BLaER1 (cell line): ENCODE measurements around the gene SRL.

Source experiments
- H3K27ac ChIP-seq: shearing (Covaris generic); formaldehyde crosslinking; 2 replicates; pipeline ENCODE4 v1.8.1; 2022
- H3K27me3 ChIP-seq: shearing (Covaris generic); formaldehyde crosslinking; 2 replicates; pipeline ENCODE4 v1.8.1; 2022
- H3K36me3 ChIP-seq: shearing (Covaris generic); formaldehyde crosslinking; 2 replicates; pipeline ENCODE4 v1.8.1; 2022
- H3K4me1 ChIP-seq: shearing (Covaris generic); formaldehyde crosslinking; 2 replicates; pipeline ENCODE4 v1.8.1; 2022
- H3K4me2 ChIP-seq: shearing (Covaris generic); formaldehyde crosslinking; 2 replicates; pipeline ENCODE4 v1.8.1; 2022
- H3K4me3 ChIP-seq: shearing (Covaris generic); formaldehyde crosslinking; 2 replicates; pipeline ENCODE4 v1.8.1; 2022
- H3K9ac ChIP-seq: shearing (Covaris generic); formaldehyde crosslinking; 2 replicates; pipeline ENCODE4 v1.8.1; 2022
- H3K9me3 ChIP-seq: shearing (Covaris generic); formaldehyde crosslinking; 2 replicates; pipeline ENCODE4 v1.8.1; 2022
- H4K20me1 ChIP-seq: shearing (Covaris generic); formaldehyde crosslinking; 2 replicates; pipeline ENCODE4 v1.8.1; 2022
- Cebpa-rat ChIP-seq: shearing (Covaris generic); IDR thresholded peaks from 2 replicates; pipeline ENCODE4 v1.8.1; 2022

SRL gene

GRCh38 chr16:4179020-4179419 lies 62.9 kb downstream of the SRL start:
- no peak overlapping the region for H3K27ac ChIP-seq
- no peaks in the 10 kb centered on the region for H4K20me1 ChIP-seq
- no peak overlapping the region for H3K9ac ChIP-seq
- H3K36me3 ChIP-seq = no peaks in the 10 kb centered on the region
- no peaks in the 10 kb centered on the region for H3K9me3 ChIP-seq
- peaks cover 38% of the 10 kb centered on the region for H3K4me1 ChIP-seq
- TF ChIP-seq Cebpa-rat = no peak
- no peak overlapping the region for H3K4me2 ChIP-seq
- no peaks in the 10 kb centered on the region for H3K27me3 ChIP-seq
- no peak overlapping the region for H3K4me3 ChIP-seq

GRCh38 chr16:4178468-4179010 lies 63.3 kb downstream of the SRL start:
- Histone ChIP-seq H3K4me1 (peaks cover 41% of the 10 kb centered on the region), H3K4me2 (no peak overlapping the region), H3K27me3 (no peaks in the 10 kb centered on the region), H3K9me3 (no peaks in the 10 kb centered on the region), H3K27ac (no peak overlapping the region), H3K36me3 (no peaks in the 10 kb centered on the region), H3K9ac (no peak overlapping the region), H3K4me3 (no peak overlapping the region), H4K20me1 (no peaks in the 10 kb centered on the region)
- no peak for TF ChIP-seq Cebpa-rat

GRCh38 chr16:4176906-4177417 lies 64.9 kb downstream of the SRL start:
- Histone ChIP-seq H3K36me3 (no peaks in the 10 kb centered on the region), H3K9ac (no peak overlapping the region), H3K27ac (no peak overlapping the region), H3K4me1 (peaks cover 28% of the 10 kb centered on the region), H3K27me3 (no peaks in the 10 kb centered on the region), H3K4me3 (no peak overlapping the region), H3K9me3 (no peaks in the 10 kb centered on the region), H4K20me1 (no peaks in the 10 kb centered on the region), H3K4me2 (peak overlapping the region; percentile 66)
- no peak for TF ChIP-seq Cebpa-rat

GRCh38 chr16:4175849-4176248 lies 66.0 kb downstream of the SRL start:
- no peaks in the 10 kb centered on the region for H3K9me3 ChIP-seq
- H3K27me3 ChIP-seq = no peaks in the 10 kb centered on the region
- H3K36me3 ChIP-seq = no peaks in the 10 kb centered on the region
- no peak overlapping the region for H3K4me3 ChIP-seq
- H3K9ac ChIP-seq = no peak overlapping the region
- TF ChIP-seq Cebpa-rat = no peak
- H3K27ac ChIP-seq = no peak overlapping the region
- no peak overlapping the region for H3K4me2 ChIP-seq
- H4K20me1 ChIP-seq = no peaks in the 10 kb centered on the region
- H3K4me1 ChIP-seq = peaks cover 21% of the 10 kb centered on the region

- Histone ChIP-seq H4K20me1 (no peaks in the 10 kb centered on the region), H3K4me2 (no peak overlapping the region), H3K36me3 (no peaks in the 10 kb centered on the region), H3K27me3 (no peaks in the 10 kb centered on the region), H3K4me1 (peaks cover 16% of the 10 kb centered on the region), H3K9ac (no peak overlapping the region), H3K27ac (no peak overlapping the region), H3K4me3 (no peak overlapping the region), H3K9me3 (no peaks in the 10 kb centered on the region)
- TF ChIP-seq Cebpa-rat = no peak
These were observed 69.8 kb downstream of the SRL start for GRCh38 chr16:4172070-4172469.

GRCh38 chr16:4169415-4169814 lies 72.5 kb downstream of the SRL start:
- Histone ChIP-seq H3K4me1 (peaks cover 5% of the 10 kb centered on the region; the same call in 1 of the 2 replicates), H3K4me3 (no peak overlapping the region), H3K4me2 (no peak overlapping the region), H3K27me3 (no peaks in the 10 kb centered on the region), H3K9ac (no peak overlapping the region), H4K20me1 (no peaks in the 10 kb centered on the region), H3K27ac (no peak overlapping the region), H3K36me3 (no peaks in the 10 kb centered on the region), H3K9me3 (no peaks in the 10 kb centered on the region)
- no peak for TF ChIP-seq Cebpa-rat

- H3K36me3 ChIP-seq = no peaks in the 10 kb centered on the region
- H3K9me3 ChIP-seq = no peaks in the 10 kb centered on the region
- no peak overlapping the region for H3K9ac ChIP-seq
- H4K20me1 ChIP-seq = no peaks in the 10 kb centered on the region
- no peaks in the 10 kb centered on the region for H3K27me3 ChIP-seq
- no peak for TF ChIP-seq Cebpa-rat
- H3K4me2 ChIP-seq = no peak overlapping the region
- no peaks in the 10 kb centered on the region for H3K4me1 ChIP-seq
- no peak overlapping the region for H3K27ac ChIP-seq
- H3K4me3 ChIP-seq = no peak overlapping the region
These were observed 75.1 kb downstream of the SRL start for GRCh38 chr16:4166821-4167220.

- Histone ChIP-seq H3K9ac (no peak overlapping the region), H3K4me3 (no peak overlapping the region), H3K9me3 (no peaks in the 10 kb centered on the region), H3K27ac (no peak overlapping the region), H3K27me3 (no peaks in the 10 kb centered on the region), H3K4me2 (no peak overlapping the region), H3K4me1 (no peaks in the 10 kb centered on the region), H3K36me3 (no peaks in the 10 kb centered on the region), H4K20me1 (no peaks in the 10 kb centered on the region)
- TF ChIP-seq Cebpa-rat = no peak
These were observed 81.0 kb downstream of the SRL start for GRCh38 chr16:4160658-4161430.

GRCh38 chr16:4159726-4160125 lies 82.2 kb downstream of the SRL start:
- H4K20me1 ChIP-seq = no peaks in the 10 kb centered on the region
- no peak overlapping the region for H3K4me3 ChIP-seq
- no peak overlapping the region for H3K27ac ChIP-seq
- H3K36me3 ChIP-seq = no peaks in the 10 kb centered on the region
- H3K4me1 ChIP-seq = no peaks in the 10 kb centered on the region
- H3K9me3 ChIP-seq = no peaks in the 10 kb centered on the region
- H3K27me3 ChIP-seq = no peaks in the 10 kb centered on the region
- no peak overlapping the region for H3K9ac ChIP-seq
- no peak overlapping the region for H3K4me2 ChIP-seq
- no peak for TF ChIP-seq Cebpa-rat

GRCh38 chr16:4158143-4159093 lies 83.5 kb downstream of the SRL start:
- no peaks in the 10 kb centered on the region for H3K27me3 ChIP-seq
- no peaks in the 10 kb centered on the region for H4K20me1 ChIP-seq
- no peak overlapping the region for H3K4me2 ChIP-seq
- no peak for TF ChIP-seq Cebpa-rat
- no peak overlapping the region for H3K4me3 ChIP-seq
- no peaks in the 10 kb centered on the region for H3K36me3 ChIP-seq
- no peak overlapping the region for H3K27ac ChIP-seq
- no peaks in the 10 kb centered on the region for H3K9me3 ChIP-seq
- H3K9ac ChIP-seq = no peak overlapping the region
- no peaks in the 10 kb centered on the region for H3K4me1 ChIP-seq
